GM12865 (cell line): ENCODE data around the gene JUP.

Experiments
- DNase-seq: peaks from one replicate; pipeline ENCODE4 v3.0.0; 2010; ENCODE audit warnings: low read depth
- H3K4me3 ChIP-seq: 2 replicates; pipeline ENCODE4 v1.5.1; 2011; ENCODE audit warnings: mild to moderate bottlenecking, low read depth, low read length, control low read depth
- CTCF ChIP-seq: IDR thresholded peaks from 2 replicates; pipeline ENCODE4 v1.5.1; 2011; ENCODE audit warnings: low read length, control low read depth, low read depth, inconsistent platforms; ENCODE audit not compliant: insufficient read depth; ENCODE audit errors: missing control alignments

JUP gene

GRCh38 chr17:41785091-41785858 is 1.2 kb downstream of the JUP start:
- no peak overlapping the region for H3K4me3 ChIP-seq

DNA sequence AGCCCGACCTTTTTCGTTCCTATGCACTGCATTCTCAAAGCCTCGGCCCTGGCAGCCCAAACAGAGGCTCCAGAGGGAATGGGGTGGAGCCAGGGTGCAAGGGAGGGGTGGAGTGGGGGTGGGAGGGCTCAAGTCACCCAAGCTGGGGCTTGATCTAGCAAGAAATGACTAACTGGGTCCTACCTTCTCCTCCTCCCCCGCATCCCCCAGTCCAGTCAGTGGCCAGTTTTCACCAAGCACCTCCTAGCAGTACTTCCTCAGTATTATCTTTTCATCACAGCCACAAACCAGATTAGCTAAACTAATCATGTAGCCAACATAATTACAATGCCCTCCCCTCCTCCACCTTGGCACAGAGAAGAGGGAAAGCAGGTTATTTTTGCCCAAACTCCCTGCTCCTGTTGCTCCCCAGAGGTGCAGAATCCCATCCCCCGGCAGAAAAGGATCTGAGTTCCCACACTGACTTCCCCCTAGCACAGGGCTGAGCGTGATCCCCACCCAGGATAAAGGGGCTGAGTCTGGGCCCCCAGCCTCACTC is 2.2 kb downstream of the JUP start:
- peak; percentile 29 for DNase-seq
- TF ChIP-seq CTCF: no peak
- H3K4me3 ChIP-seq: no peak overlapping the region

More at GRCh38 chr17:41785091-41785858, 1.2 kb downstream of the JUP start:
- no peak for DNase-seq
- no peak for TF ChIP-seq CTCF

DNA sequence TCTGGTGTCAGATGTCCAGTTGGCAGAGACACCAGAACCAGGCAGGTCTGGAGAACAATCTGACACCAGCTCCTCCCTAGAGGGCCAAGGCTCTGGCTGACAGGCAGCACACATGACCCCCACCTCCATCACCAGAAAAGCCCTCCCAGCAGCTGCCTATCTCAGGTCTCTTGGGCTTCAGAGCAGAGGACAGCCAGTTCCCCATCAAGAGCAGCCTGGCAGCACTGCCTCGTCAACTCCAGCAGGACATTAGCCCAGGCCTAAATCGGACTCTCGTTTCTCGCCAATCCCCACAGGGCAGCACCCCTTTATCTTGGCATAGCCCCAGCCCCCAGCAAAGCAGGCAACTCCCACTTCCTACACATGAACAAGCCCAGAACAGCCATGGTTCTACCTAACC is 4.4 kb downstream of the JUP start:
- H3K4me3 ChIP-seq: no peak overlapping the region
- TF ChIP-seq CTCF: no peak
- DNase-seq: no peak

DNA sequence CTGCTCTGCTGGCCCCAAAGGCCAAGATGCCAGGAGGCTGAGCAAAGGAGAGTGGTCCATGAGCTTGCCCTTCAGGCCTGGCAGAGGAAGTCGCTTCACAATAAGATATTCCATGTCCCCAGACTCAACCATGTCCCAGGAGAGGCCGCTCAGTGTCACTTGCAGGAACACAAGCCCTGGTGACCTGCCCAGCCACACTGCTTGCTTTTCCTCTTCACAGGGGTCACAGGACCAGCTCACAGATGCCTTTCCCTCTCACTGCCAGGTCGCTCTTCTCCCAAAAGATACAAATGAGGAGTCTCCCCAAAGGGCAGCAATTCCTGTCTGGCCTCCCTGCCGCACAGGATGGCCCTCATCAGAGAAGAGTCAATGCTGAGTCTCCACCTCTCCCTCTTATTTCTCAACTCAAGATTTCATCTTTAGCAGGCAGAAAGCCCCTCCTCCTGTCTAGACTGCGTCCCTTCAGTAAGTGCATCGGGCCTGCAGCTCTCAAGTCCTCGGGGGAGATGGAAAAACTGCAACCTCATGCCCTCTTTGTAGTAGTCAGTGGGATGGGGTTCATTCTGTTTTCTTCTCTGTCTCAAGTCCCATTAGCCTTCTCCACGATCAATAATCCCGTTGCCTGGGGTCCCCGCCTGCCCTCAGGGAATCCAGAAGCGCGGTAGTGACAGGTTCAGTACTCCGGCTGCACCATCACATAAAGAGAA is 5.0 kb downstream of the JUP start:
- no peak for TF ChIP-seq CTCF
- no peak for DNase-seq
- no peak overlapping the region for H3K4me3 ChIP-seq

- DNase-seq: no peak
- no peak for TF ChIP-seq CTCF
- H3K4me3 ChIP-seq: no peak overlapping the region
These were observed 6.6 kb downstream of the JUP start for GRCh38 chr17:41779954-41780353.

GRCh38 chr17:41777574-41778188 is 8.8 kb downstream of the JUP start:
- H3K4me3 ChIP-seq: no peak overlapping the region

More at GRCh38 chr17:41777574-41778188, 8.8 kb downstream of the JUP start:
- DNase-seq: no peak
- TF ChIP-seq CTCF: no peak
